GM19324 (cell line): ENCODE results near the gene FBXO42.
"Not testable (repeated sequence)": the region's sequence is repeated elsewhere in the genome, so short reads cannot be mapped to it uniquely, and the experiment has no call there.

ENCODE experiments used
- ATAC-seq: cut with Tn5 transposase; IDR thresholded peaks from one replicate; pipeline ENCODE4 v1.9.1; 2021; ENCODE audit warnings: mild to moderate bottlenecking, moderate library complexity; ENCODE audit not compliant: unreplicated experiment, low FRiP score

Gene FBXO42

GRCh38 chr1:16266411-16267118 lies 85.7 kb downstream of the FBXO42 start:
- ATAC-seq: no peak

GRCh38 chr1:16262067-16262466 lies 90.2 kb downstream of the FBXO42 start:
- no peak for ATAC-seq

- no peak for ATAC-seq
Measured at GRCh38 chr1:16260814-16261213, 91.5 kb downstream of the FBXO42 start.

- no peak for ATAC-seq
Measured at GRCh38 chr1:16258591-16259135, 93.6 kb downstream of the FBXO42 start.

GRCh38 chr1:16257968-16258367 lies 94.3 kb downstream of the FBXO42 start:
- no peak for ATAC-seq

GRCh38 chr1:16257556-16257955 lies 94.7 kb downstream of the FBXO42 start:
- ATAC-seq: not testable (repeated sequence)

- ATAC-seq: no peak
Measured at GRCh38 chr1:16256478-16256877, 95.8 kb downstream of the FBXO42 start.

GRCh38 chr1:16254263-16254928 lies 97.9 kb downstream of the FBXO42 start:
- no peak for ATAC-seq

GRCh38 chr1:16253332-16253922 lies 98.9 kb downstream of the FBXO42 start:
- no peak for ATAC-seq

- ATAC-seq: no peak
Measured at GRCh38 chr1:16252912-16253311, 99.4 kb downstream of the FBXO42 start.

GRCh38 chr1:16251381-16251780 lies 100.9 kb downstream of the FBXO42 start:
- no peak for ATAC-seq

- ATAC-seq: no peak
Measured at GRCh38 chr1:16250524-16251251, 101.6 kb downstream of the FBXO42 start.

GRCh38 chr1:16249596-16250241 lies 102.6 kb downstream of the FBXO42 start:
- ATAC-seq: no peak

GRCh38 chr1:16248603-16249516 lies 103.4 kb downstream of the FBXO42 start:
- ATAC-seq: no peak

- no peak for ATAC-seq
Measured at GRCh38 chr1:16248007-16248436, 104.3 kb downstream of the FBXO42 start.

GRCh38 chr1:16247441-16247840 lies 104.8 kb downstream of the FBXO42 start:
- ATAC-seq: no peak

- ATAC-seq: no peak
Measured at GRCh38 chr1:16246961-16247360, 105.3 kb downstream of the FBXO42 start.

GRCh38 chr1:16246239-16246638 lies 106.0 kb downstream of the FBXO42 start:
- not testable (repeated sequence) for ATAC-seq

GRCh38 chr1:16245476-16246196 lies 106.6 kb downstream of the FBXO42 start:
- no peak for ATAC-seq
